ENCODE results near the gene EXTL2.
"Not testable (repeated sequence)": the region's sequence is repeated elsewhere in the genome, so short reads cannot be mapped to it uniquely, and the experiment has no call there.

EXTL2 gene

GRCh38 chr1:100902365-100902764 is 7.7 kb upstream of the EXTL2 start:
- DNase-seq (ENCODE audit: low spot score), result no peak

- peak; percentile 48 for DNase-seq (ENCODE audit: low spot score)
Measured at GRCh38 chr1:100896481-100896982, 1.9 kb upstream of the EXTL2 start.

DNA sequence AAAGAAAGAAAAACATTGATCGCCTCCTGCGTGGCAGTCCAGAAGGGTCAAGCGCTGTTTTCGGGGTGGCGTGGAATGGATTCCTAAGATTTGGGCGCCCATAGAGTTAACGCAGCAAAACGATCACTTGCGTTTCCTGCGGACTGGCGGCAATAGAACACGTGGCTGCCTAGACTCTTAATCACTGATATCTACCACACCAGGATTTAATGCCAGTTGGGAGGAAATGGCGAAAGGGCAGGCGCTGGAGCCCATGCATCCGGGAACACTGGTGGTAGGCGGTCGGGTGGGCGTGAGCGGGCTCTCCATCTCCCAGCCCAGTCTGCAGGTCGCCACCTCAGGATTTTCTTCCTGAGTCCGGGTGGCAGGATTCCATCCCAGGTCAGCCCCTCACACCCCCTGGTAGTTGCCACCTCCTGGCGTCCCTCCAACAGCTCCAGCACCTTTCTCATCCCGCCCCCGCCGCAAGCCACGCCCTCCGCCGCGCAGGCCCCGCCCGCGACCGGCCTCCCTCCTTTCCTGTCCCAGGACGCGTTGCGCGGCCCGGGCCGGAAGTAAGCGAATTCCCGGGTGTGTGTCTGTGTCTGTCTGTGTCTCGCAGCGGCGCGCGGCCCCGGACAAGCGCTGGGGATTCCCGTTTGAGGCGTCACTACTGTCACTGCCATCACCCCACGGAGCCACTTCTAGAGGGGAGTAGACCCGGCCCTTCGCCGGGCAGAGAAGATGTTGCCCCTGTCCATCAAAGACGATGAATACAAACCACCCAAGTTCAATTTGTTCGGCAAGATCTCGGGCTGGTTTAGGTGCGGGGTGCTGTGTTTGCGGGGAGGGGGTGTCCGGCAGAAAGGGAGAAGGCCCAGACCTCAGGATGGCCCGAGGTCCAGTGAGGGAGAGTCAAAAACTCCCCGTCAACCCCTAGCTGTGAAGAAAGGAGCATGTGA is 1.2 kb upstream of the EXTL2 start, which contains the start of gene SLC30A7:
Gene SLC30A7, plus strand, starts transcription at position 551 of the 941 bp plus-strand sequence. Its CDS starts 173 bp downstream, at position 724.
- DNase-seq (ENCODE audit: low spot score), result peak; percentile 93

- DNase-seq (ENCODE audit: low spot score), result no peak
Measured at GRCh38 chr1:100893718-100894117, 924 bp downstream of the EXTL2 start.

DNA sequence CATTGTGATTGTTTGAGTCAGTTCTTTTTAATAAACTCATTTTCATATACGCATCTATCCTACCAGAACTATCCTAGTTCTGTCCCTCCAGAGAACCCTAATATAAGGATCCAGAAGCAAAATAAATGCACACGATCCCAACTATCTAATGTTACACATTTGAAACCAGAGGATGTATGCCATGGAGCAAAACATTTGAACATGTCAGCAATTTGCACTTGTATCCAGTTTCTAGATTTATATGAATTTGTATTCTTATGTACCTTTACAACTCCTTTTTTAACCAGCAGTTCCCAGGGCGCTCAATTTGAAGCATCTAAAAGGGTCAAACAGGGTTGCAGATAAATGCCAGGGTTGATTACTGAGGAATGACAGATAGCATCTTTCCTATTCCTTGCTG is 2.1 kb downstream of the EXTL2 start:
- DNase-seq (ENCODE audit: low spot score), result no peak

GRCh38 chr1:100891380-100891779 is 3.3 kb downstream of the EXTL2 start:
- DNase-seq (ENCODE audit: low spot score), result no peak

DNA sequence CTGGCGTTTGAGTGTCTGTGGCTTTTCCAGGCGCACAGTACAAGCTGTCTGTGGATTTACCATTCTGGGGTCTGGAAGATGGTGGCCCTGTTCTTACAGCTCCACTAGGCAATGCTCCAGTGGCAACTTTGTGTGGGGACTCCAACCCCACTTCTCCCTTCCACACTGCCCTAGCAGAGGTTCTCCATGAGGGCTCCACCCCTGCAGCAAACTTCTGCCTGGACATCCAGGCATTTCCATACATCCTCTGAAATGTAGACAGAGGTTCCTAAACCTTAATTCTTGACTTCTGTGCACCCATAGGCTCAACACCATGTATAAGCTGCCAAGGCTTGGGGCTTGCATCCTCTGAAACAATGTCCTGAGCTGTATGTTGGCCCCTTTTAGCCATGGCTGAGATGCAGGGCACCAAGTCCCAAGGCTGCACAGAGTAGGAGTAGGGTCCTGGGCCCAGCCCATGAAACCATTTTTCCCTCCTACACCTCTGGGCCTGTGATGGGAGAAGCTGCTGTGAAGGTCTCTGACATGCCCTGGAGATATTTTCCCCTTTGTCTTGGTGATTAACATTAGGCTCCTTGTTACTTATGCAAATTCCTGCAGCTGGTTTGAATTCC is 4.7 kb downstream of the EXTL2 start:
- not testable (repeated sequence) for DNase-seq (ENCODE audit: low spot score)

DNA sequence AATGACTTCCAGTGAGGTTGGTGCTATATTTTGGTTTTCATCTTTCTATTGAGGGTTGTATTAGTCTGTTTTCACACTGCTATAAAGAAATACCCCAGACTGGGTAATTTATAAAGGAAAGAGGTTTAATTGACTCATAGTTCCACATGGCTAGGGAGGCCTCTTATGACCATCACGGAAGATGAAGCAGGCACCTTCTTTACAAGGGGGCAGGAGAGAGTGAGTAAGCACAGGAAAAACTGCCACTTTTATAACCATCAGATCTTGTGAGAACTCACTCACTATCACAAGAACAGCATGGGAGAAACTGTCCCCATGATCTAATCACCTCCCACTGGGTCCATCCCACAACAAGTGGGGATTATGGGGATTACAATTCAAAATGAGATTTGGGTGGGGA is 5.6 kb downstream of the EXTL2 start:
- DNase-seq (ENCODE audit: low spot score), result not testable (repeated sequence)

DNA sequence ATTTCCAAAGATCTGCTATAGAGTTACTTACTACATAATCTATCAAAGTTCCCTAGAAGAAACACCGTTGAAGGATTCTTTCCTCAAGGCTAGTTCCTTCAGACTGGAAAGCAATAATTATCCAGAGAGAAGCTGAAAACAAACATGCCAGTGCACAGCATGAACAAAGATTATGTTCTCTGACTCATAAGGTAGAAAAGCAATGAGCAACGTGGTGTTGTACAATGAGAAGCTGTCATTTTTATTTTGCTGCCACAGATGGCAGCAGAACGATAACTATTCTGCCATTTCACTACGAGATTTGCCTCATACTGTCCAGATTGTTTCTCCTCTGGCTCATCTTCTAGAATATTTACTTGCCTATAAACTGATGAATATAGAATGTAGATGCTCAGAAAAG is 10.7 kb downstream of the EXTL2 start:
- peak; percentile 28 for DNase-seq (ENCODE audit: low spot score)

DNA sequence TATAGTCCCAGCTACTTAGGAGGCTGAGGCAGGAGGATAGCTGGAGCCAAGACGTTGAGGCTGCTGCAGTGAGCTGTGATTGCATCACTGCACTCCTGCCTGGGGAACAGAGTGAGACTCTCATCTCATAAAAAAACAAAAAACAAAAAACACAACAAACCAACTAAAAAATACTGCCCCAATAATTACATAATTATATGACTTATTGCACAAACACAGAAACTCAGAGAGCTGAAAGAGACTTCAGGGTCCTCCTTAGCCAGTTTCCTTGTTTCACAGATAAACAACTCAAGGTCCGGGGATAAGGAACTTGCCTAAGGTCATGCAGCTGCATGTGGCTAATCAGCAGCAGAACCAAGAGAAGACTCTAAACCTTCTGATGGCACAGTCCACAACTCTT is 11.9 kb downstream of the EXTL2 start:
- DNase-seq (ENCODE audit: low spot score), result no peak

GRCh38 chr1:100881687-100882086 is 13.0 kb downstream of the EXTL2 start:
- no peak for DNase-seq (ENCODE audit: low spot score)

DNA sequence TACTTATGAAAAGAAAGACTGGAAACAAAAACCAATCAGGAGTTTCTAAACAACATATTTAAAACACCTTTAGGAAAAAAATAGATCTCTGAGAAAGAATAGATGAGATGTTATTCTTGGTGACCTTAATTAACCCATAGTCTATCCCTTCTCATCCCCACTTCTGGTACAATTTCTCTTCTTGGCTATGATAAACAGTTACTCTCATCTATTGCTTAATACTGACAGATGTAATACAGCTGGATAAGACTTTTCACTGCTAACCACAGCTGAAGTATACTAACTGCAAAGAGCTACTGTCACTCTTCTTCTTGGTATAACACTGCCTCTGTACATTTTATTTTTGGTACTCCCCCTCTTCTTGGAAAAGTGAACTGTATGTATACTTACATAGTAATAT is 15.2 kb downstream of the EXTL2 start:
- no peak for DNase-seq (ENCODE audit: low spot score)

DNA sequence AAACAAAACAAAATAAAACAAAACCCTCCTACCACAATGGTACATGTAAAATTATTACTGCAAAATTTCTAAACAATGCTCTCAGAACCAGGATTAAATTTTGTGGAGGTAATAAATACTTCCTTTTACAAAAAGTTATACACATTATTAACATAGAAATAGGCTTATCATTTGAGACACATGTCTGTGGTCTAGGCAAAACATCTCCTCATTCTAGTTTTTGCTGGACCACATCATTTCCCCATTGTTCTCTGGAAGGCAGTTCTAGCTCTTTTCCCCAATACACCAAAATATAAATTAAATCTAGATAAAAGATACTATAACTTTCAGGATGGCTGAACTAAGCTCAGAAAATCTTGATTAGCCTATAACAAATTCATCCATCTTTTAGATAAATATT is 18.4 kb downstream of the EXTL2 start:
- no peak for DNase-seq (ENCODE audit: low spot score)

- DNase-seq (ENCODE audit: low spot score), result no peak
Measured at GRCh38 chr1:100875228-100875627, 19.4 kb downstream of the EXTL2 start.

- no peak for DNase-seq (ENCODE audit: low spot score)
Measured at GRCh38 chr1:100874433-100874832, 20.2 kb downstream of the EXTL2 start.

- DNase-seq (ENCODE audit: low spot score), result no peak
Measured at GRCh38 chr1:100869996-100870395, 24.6 kb downstream of the EXTL2 start.

DNA sequence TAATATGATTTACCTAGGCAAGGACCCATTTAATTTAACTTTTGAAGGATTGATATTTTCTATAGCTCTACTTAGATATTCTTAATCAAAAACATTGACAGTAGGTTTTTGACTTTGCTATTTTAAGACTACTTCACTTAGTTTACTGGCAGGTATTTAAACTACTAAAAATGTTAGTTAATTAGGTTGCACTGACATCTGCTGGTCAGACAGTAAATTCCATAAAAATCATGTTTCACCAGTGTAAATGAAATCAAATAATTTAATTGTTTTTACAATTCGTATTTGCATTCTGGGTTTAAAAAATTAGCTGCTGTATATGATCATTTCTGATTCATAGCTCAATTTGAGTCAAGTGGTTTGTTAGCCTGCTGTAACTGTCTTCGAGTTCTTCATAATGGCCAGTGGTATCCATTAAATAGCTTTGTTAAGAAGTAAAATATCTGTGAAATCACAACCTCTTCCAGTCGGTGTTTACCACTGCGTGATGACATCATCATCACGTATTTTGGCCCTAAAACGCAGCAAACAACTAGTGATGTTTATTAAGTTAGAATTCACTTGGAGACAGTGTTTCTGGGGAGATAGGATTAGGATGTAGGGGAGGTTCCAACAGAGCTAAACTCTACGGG is 26.2 kb downstream of the EXTL2 start:
- no peak for DNase-seq (ENCODE audit: low spot score)

GRCh38 chr1:100866901-100867206 is 27.8 kb downstream of the EXTL2 start:
- no peak for DNase-seq (ENCODE audit: low spot score)

DNA sequence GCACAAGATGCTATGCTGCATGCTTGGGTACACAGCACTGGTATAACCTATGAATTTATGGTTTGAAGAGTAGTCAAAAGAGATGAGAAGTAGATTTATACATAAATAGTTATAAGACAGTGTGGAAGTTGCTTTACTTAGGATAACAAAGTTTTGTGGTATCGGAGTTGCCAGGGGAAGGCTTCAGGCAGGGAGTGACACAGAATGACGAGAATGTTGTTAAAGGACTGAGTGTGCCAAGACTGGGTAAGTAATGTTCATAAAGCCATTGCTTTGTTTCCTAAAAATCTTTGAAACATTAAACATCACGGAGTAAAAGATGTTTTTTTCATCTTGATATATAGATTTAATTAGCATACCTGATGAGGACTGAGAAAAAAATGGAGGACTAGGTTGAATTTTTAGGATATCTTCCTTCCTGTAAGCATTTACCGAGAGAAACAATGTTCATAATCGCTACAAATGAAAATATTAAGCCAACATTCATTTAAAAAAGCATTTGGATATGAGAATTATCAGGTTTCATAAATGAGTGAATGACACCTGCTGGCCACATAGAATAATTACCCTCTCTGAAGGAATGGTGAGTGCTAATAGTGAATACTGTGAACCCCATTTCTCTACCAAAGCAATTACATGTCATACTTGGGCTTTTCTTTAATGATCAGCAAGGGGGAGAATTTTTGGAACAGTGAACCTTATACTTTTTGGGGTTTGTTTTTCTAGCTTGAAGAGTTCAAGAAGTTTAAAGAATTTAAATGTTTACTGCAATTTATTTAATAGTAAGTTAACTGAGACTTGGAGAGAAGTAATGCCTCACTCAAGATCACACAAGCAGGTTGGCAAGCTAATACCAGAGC is 28.4 kb downstream of the EXTL2 start:
- peak; percentile 11 for DNase-seq (ENCODE audit: low spot score)

DNA sequence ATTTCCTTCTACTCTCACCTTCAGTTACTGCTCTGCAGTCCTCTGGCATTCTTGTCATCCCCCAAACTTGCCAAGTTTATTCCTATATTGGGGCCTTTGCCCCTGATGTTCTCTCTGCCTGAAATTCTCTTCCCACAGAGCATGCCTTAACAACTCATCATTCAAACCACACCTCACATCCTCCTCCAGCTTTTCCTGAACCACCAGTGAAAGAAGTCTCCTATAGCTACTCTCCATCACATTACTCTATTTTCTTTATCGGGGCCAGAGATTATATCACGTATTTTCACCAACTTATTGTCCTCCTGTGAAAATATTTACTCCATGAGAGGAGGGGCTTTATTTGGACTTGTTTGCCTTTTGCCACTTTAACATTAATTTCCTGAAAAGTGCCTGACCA is 32.1 kb downstream of the EXTL2 start:
- peak; percentile 24 for DNase-seq (ENCODE audit: low spot score)

GRCh38 chr1:100861379-100861778 is 33.3 kb downstream of the EXTL2 start:
- DNase-seq (ENCODE audit: low spot score), result no peak
